ENCODE results near the gene PDCD2L.

The PDCD2L gene

GRCh38 chr19:34416021-34416545 is 11.9 kb downstream of the PDCD2L start:
- ATAC-seq (ENCODE audit: insufficient read depth, low read depth) (no peak), DNase-seq (no peak)
- no peaks in the 10 kb centered on the region for H3K9me3 ChIP-seq (ENCODE audit: insufficient read depth, low read length, severe bottlenecking)
- no peak overlapping the region for H3K4me2 ChIP-seq (ENCODE audit: insufficient read depth, low read length)
- H3K27ac ChIP-seq (ENCODE audit: low read length), result no peak overlapping the region
- peaks cover 60% of the 10 kb centered on the region for H3K36me3 ChIP-seq (ENCODE audit: insufficient read depth, low read length)
- TF ChIP-seq CTCF (IDR thresholded peaks at IDR 0.05; ENCODE audit: borderline replicate concordance, extremely low read depth, low read length, poor library complexity, severe bottlenecking) (no peak), EZH2 (IDR thresholded peaks at IDR 0.05; ENCODE audit: borderline replicate concordance, low read depth, low read length, severe bottlenecking) (no peak)
- no peaks in the 10 kb centered on the region for H3K4me1 ChIP-seq (ENCODE audit: insufficient read depth, low read length)
- H2AFZ ChIP-seq (ENCODE audit: low read depth, low read length), result no peak overlapping the region
- H3K9ac ChIP-seq (ENCODE audit: low read depth, low read length), result no peak overlapping the region
- H4K20me1 ChIP-seq (ENCODE audit: insufficient read depth, low read length), result no peaks in the 10 kb centered on the region
- no peak overlapping the region for H3K4me3 ChIP-seq (ENCODE audit: low read depth in 1 of 2, low read length in 2 of 2)
- H3K79me2 ChIP-seq (ENCODE audit: insufficient read depth, low read length), result peaks cover 11% of the 10 kb centered on the region; the same call in 1 of the 2 replicates
- no peaks in the 10 kb centered on the region for H3K27me3 ChIP-seq (ENCODE audit: insufficient read depth, low read length, poor library complexity)

GRCh38 chr19:34418300-34418699 is 14.1 kb downstream of the PDCD2L start:
- peaks cover 7% of the 10 kb centered on the region; the same call in 1 of the 2 replicates for H3K79me2 ChIP-seq (ENCODE audit: insufficient read depth, low read length)
- no peaks in the 10 kb centered on the region for H4K20me1 ChIP-seq (ENCODE audit: insufficient read depth, low read length)
- no peak overlapping the region for H3K4me2 ChIP-seq (ENCODE audit: insufficient read depth, low read length)
- TF ChIP-seq EZH2 (IDR thresholded peaks at IDR 0.05; ENCODE audit: borderline replicate concordance, low read depth, low read length, severe bottlenecking) (no peak), CTCF (IDR thresholded peaks at IDR 0.05; ENCODE audit: borderline replicate concordance, extremely low read depth, low read length, poor library complexity, severe bottlenecking) (no peak)
- H3K9me3 ChIP-seq (ENCODE audit: insufficient read depth, low read length, severe bottlenecking), result no peaks in the 10 kb centered on the region
- H3K36me3 ChIP-seq (ENCODE audit: insufficient read depth, low read length), result peaks cover 63% of the 10 kb centered on the region
- H3K4me1 ChIP-seq (ENCODE audit: insufficient read depth, low read length), result no peaks in the 10 kb centered on the region
- no peak overlapping the region for H3K27ac ChIP-seq (ENCODE audit: low read length)
- no peak overlapping the region for H3K9ac ChIP-seq (ENCODE audit: low read depth, low read length)
- no peak overlapping the region for H3K4me3 ChIP-seq (ENCODE audit: low read depth in 1 of 2, low read length in 2 of 2)
- ATAC-seq (ENCODE audit: insufficient read depth, low read depth) (no peak), DNase-seq (no peak)
- H2AFZ ChIP-seq (ENCODE audit: low read depth, low read length), result no peak overlapping the region
- H3K27me3 ChIP-seq (ENCODE audit: insufficient read depth, low read length, poor library complexity), result no peaks in the 10 kb centered on the region

GRCh38 chr19:34426096-34426661 is 22.0 kb downstream of the PDCD2L start:
- Histone ChIP-seq H3K9ac (ENCODE audit: low read depth, low read length) (no peak overlapping the region), H3K4me2 (ENCODE audit: insufficient read depth, low read length) (no peak overlapping the region), H3K79me2 (ENCODE audit: insufficient read depth, low read length) (peaks cover 36% of the 10 kb centered on the region), H3K4me1 (ENCODE audit: insufficient read depth, low read length) (peaks cover 25% of the 10 kb centered on the region), H3K36me3 (ENCODE audit: insufficient read depth, low read length) (peaks cover 34% of the 10 kb centered on the region), H3K27ac (ENCODE audit: low read length) (no peak overlapping the region), H2AFZ (ENCODE audit: low read depth, low read length) (no peak overlapping the region), H4K20me1 (ENCODE audit: insufficient read depth, low read length) (peaks cover 22% of the 10 kb centered on the region), H3K9me3 (ENCODE audit: insufficient read depth, low read length, severe bottlenecking) (no peaks in the 10 kb centered on the region), H3K27me3 (ENCODE audit: insufficient read depth, low read length, poor library complexity) (no peaks in the 10 kb centered on the region), H3K4me3 (ENCODE audit: low read depth in 1 of 2, low read length in 2 of 2) (no peak overlapping the region)
- TF ChIP-seq EZH2 (IDR thresholded peaks at IDR 0.05; ENCODE audit: borderline replicate concordance, low read depth, low read length, severe bottlenecking) (no peak), CTCF (IDR thresholded peaks at IDR 0.05; ENCODE audit: borderline replicate concordance, extremely low read depth, low read length, poor library complexity, severe bottlenecking) (no peak)
- DNase-seq (no peak), ATAC-seq (ENCODE audit: insufficient read depth, low read depth) (no peak)
